NCI-H526 (cell line): ENCODE measurements around the gene ZNF792.
"Not testable (repeated sequence)": the region's sequence is repeated elsewhere in the genome, so short reads cannot be mapped to it uniquely, and the experiment has no call there.

Experiments
- DNase-seq, 2 experiments: peaks; one replicate each; lab custom pipeline; 2025; lab: John Stamatoyannopoulos, UW

Gene ZNF792

DNA sequence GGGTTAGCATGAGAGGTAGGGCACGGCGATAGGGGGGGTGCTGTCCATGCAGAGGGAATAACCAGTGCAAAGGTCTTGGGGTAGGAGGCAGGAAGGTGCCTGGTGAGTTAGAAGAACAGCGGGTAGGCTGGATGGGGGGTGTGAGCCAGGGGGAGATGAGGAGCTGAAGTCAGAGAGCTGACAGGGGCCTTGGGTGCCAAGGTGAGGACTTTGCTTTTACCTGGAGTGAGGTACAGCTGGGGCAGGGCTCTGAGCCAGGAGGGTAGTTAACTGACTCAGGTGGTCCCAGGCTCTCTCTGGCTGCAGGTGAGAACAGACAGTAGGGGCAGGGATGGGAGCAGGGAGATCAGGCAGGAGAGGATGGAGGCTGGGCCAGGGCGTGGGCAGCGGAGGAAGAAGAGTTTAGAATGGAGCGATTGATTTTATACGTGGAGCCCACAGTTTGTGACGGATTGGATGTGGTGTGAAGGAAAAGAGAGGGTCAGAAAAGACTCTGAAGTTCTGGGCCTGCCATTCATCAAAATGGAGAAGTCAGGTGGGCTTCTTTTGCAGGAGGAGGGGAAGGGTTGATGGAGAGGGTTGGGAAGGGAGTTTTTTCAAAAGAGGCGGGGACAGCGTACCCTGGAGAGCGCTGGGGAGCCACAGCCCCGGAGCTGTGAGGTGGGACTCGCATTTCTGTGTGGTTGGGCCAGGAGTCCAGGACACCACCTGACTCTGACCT is 34.9 kb upstream of the ZNF792 start:
- peak in 1 of 2 experiments; percentile 17 for DNase-seq

DNA sequence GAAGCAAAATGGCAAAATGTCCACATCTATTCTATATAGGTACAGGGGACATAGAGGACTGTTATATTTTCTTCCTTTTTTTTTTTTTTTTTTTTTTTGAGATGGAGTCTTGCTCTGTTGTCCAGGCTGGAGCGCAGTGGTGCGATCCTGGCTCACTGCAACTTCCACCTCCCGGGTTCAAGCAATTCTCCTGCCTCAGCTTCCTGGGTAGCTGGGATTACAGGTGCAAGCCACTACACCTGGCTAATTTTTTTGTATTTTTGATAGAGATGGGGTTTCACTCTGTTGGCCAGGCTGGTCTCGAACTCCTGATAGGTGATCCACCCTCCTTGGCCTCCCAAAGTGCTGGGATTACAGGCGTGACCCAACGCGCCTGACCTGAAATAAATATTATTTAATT is 34.2 kb upstream of the ZNF792 start:
- DNase-seq = not testable (repeated sequence)

DNA sequence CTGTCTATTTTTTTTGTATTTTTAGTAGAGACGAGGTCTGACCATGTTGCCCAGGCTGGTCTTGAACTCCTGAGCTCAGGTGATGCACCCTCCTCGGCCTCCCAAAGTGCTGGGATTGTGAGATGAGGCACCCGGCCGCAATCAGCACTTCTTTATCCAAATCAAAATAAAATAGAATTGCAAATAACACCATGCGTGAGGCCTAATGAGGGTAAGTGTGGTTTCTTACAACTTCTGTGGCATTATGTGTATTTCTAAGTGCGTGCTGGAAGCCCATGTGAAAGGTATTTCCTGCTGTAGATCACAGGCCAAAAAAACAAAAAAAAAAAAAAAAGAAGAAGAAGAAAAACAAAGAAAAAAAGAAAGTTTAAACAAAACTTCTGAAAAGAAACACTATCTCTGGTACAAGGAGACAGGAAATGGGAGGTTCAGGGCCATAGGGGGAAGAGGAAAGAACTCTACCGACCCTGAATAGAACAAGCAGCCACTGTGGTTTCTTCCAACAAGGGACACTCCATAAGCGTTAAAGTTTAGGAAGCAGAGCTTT is 33.1 kb upstream of the ZNF792 start:
- DNase-seq = no peak

DNA sequence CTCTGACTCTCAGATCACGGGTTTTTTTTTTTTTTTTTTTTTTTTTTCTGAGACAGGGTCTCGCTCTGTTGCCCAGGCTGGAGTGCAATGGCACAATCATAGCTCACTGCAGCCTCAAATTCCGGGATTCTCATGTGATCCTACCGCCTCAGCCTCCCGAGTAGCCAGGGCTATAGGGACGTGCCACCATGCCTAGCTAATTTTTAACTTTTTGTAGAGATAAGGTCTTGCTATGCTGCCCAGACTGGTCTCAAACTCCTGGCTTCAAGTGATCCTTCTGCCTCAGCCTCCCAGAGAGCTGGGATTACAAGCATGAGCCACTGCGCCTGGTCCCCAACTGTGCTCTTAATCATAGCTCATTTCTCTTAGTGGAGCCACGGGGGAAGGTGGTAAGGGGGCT is 31.5 kb upstream of the ZNF792 start:
- no peak for DNase-seq

DNA sequence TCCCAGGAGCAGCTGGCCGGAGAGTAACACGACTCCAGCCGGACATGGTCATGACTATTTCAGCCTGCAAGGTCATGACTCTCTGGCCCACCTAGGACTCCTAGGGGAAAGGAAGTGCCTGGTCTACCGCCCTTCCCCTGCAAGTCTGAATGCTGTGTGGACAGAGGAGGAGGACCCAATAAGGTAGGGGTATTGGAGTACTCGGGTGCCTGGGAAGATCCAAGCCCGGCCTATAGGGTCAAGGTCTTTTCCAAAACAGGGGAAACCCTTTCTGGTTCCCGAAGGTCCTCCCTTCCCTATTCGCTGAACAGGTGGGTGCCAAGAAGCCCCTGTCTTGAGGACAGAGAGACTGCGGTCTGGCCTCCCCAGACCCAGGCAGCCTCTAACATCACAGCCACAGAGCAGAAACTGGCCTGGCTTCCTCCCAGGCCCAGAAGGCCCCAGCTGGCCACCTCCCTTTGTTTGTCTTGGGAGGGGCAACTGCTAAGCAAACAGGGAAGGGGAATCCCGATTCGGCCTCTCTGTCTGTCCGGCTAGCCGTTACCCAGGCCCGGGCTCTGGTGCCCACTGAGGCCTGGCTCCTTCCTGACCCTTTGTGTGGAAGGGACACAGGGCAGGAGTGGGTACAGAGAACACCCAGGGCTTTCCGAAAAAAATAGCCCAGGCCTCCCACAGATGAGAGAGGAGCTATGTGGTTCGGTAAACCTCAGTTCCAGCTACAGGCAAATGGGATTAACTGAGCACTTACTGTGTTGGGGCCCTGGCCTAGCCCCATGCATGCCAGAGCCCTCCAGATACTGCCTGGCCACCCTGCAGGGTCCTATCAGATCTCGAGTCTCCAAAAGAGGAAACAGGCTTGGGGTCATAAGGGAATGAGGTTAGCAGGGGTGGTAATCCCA is 30.9 kb upstream of the ZNF792 start:
- DNase-seq = no peak

DNA sequence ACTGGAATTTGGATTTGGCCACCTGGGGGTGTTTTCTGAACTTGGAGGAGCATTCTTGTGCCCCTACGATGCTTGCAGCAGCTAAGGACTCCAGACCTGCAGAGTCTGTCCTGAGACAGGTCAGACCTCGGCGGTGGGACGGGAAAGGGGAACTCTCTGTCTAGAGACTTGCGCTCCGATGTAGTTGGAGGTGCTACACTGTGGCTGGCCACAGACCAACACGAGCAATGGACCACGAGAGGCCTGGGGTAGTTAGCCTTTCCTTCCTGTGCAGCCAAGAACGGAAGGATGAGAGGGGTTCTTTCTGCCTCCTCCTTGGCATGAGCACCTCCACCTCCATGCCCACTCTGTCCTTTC is 30.2 kb upstream of the ZNF792 start:
- DNase-seq = no peak

DNA sequence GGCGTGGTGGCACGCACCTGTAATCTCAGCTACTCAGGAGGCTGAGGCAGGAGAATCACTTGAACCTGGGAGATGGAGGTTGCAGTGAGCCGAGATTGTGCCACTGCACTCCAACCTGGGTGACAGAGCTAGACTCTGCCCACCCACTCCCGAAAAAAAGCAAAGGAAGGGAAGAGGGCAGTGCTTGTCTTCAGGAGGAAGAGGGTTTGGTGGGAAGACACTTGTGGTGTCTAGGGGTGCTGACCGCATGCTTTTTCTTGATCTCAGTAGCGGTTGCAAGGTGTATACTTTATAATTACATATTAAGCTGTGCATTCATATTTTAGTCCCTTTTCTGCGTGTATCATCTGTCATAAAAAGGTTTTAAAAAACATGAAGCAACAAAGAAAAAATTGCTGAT is 28.6 kb upstream of the ZNF792 start:
- not testable (repeated sequence) for DNase-seq

DNA sequence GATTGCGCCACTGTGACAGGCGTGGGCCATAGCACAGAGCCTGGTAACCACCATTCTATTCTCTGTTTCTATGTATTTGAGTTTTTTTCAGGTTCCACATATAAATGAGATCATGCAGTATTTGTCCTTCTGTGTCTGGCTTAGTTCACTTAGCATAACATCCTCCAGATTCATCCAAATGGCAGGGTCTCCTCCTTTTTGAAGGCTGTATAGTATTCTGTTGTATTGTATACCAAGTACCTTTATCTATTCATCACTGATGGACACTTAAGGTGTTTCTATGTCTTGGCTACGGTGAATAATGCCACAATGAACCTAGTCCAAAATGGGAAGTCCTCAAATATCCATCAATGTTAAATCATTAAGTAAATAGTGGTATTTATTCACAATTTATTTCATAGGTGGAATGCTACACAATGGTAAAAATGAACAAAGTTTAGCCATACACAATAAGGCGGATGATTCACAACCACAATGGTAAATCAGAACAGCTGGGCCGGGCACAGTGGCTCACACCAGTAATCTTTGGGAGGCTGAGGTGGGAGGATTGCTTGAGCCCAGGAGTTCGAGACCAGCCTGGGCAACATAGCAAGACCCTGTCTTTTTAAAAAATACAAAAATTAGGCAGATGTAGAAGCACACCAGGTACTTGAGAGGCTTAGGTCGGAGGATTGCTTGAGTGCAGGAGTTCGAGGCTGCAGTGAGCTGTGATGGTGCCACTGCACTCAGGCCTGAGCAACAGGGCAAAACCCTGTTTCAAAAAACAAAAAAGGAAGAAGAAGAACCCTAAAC is 27.7 kb upstream of the ZNF792 start:
- no peak for DNase-seq

DNA sequence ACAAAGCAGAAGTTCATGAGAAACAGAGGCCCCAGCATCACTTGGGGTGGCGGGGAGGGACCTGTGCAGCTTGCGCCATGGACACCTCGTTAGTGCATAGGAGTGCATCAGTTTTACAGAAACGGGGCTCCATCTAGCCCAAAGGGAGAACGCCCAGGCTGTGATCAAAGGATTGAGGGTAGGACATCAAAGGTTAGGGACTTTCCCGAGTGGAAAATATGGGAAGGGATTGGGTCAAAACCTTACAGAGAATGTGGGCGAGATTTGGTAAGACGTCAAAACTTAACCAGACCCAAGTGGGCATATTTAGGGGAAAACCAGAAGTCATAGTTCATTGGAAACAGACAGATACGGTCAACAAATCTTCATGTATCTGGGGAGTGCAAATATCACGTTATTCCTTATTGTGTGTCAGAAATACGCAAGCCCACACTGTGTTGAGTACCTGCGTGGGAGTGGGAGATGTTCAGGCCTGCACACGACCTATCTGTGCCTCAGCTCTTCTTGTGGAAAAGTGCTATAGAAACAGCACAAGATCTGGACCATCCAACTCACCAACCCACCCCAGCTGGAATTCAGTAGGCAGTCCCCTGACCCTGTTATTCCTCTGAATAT is 26.7 kb upstream of the ZNF792 start:
- no peak for DNase-seq

DNA sequence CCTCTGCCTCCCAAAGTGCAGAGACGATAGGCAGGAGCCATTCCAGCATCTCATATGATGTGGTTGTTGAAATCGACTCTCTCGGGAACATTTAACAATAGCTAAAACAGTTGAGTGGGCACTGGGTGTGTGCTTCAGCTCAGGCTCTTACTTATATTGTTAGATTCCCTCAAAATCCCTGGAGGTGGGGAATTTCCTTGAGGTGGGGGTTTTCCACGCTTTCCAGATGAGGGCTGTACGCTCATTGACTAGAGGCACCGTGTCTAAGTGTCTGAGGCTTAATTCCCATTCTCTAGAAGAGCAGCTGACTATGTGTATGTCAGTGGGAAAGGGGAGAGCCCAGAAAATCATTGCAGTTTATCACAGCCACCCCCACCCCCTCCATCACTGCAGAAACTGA is 25.3 kb upstream of the ZNF792 start:
- no peak for DNase-seq

DNA sequence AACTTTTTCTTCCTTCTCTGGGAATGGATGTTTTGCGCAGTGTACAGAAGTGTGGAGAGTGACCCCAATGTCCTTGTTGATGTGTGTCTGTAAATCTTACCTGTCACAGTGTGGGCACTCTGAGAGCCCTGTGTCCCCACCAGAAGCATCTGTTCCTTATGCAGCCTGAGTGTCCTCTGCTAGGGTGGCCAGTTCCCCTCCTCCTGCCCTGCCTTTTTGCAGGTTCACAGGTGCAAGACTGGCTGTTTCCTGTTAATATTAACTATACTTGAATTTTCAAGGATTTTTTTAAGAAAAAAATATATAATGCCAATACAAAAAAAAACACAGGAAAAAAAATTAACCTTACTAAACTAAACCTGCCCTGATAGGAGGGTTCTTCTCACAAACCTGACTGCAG is 24.1 kb upstream of the ZNF792 start:
- no peak for DNase-seq

DNA sequence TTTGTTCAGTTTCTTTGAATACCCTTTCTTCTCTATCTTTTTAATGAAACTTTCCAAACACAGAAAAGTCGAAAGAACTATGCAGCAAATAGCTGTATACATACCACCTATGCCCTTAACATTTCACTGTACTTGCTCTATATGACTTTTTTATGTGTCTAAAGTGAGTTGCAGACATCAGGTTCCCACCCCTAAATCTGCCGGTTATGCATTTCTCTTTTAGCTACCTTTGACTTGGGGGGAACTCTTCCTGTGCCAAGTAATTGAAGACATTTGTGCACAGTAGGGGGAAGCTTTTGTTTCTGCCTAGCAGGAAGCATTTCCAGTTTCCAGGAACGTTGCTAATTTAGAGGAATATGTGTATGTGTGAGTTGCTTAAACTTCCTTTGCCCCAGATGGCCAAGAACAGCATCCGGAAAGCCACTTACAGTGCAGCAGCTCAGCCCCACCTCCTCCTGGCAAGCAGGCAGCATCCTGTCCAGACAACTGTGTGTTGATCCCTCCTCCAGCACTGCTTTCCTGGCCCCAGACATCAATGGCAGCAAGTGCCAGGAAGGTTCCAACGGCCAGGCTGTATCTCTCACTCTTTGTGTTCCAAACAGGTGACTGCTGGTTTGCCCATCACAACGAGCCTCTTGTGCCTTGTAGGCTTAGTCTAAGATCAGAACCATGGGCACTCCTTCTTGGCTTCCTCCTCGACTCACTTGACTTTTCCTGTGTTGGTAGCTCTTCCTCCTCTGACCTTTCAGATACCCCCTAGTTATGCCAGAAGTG is 21.4 kb upstream of the ZNF792 start:
- no peak for DNase-seq

DNA sequence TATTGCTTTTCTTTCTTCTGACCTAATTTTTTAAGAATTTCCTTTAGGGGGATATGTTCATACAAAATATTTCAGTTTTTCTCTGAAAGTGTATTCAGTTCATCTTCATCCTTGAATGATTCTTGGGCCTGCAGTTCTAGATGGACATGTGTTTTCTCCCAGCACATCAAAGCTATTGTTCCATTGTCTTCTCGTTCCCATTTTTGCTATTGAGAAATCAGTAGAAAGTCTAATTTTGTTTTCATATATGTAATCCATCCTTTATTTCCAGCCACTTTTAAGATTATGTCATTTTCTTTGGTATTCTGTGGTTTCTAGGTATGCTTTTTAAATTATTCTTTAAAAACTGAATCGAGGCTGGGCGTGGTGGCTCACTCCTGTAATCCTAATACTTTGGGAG is 20.3 kb upstream of the ZNF792 start:
- DNase-seq = no peak

DNA sequence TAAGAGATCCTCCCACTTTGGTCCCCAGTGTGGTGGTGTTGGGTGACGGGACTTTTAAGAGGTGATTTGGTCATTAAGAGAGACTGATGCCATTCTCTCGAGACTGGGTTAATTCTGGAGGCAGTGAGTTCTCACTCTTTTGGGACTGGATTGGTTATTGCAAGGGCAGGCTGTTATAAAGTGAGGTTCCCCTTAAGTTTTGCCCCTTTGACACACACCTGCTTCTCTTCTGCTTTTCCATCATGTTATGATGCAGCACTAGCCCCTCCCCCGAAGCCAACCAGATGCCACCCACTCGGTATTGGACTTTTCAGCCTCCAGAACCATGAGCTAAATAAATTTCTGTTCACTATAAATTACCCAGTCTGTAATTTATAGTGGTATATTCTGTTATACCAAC is 19.8 kb upstream of the ZNF792 start:
- DNase-seq = no peak

DNA sequence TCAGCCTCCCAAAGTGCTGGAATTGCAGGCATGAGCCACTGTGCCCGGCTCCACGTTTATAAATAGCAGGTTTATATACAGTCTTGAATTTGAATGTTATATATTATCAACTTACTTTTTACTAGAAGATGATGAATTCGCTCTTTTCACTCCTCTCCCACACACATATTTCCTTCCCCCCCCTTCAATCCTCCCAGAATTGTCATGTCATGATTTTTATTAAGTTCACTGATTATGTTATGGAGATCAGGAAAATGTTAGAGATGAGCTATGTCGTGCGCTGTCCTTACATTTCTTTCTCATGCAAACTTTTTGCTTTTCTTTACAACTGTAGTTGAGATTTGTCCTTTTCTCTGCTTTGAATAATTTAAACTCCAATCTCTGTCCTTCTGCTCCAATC is 18.2 kb upstream of the ZNF792 start:
- no peak for DNase-seq

DNA sequence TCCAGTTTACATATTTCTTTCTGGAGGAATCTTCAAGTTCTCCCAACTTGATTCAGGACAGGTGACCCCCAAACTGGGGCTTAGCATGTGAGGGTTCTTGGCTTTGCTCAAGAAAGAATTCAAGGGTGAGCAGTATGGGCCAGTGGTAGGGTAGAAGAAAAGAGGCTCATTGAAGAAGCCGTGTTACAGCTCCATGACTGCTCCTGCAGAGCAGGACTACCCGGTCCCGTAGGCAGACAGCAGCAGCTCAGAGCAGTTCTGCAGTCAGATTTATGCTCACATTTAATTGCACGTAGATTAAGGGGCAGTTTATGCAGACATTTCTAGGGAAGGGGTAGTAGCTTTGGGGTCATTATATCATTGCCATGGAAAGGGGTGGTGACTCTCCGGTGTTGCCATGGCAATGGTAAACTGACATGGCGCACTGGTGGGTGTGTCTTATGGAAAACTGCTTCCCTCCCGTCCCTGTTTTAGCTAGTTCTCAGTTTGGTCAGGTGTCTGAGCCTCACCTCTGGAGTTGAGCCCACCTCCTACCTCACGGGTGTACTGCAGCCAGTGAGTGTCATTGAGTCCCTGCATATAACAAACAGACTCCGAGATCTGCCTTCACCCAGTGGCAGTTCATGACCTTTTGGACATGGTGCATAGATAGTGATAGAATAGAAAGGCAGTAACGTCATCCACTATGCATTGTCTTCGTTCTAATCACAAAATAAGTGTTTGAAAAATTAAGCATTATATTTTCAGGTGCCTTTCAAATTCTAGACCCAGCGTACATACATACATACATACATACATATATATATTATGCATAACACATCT is 16.0 kb upstream of the ZNF792 start:
- DNase-seq = peak in 1 of 2 experiments; percentile 27

DNA sequence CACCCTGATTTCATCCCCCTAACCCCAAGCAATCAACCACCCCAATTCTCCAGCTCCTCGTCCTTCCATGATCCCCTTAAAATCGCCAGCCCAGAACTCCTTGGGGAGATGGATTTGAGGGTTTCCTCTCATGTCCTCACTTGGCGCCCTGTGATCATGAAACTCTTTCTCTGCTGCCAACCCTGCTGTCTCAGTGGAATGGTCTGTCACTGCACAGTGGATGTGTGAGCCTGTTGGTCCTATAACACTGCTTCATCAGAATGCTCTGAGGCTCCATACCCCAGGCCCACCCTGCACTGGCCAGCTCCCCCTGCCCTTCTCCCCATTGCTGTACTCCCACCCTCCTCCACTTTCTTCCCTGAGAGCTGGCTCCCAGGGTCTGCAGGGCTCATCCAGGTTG is 12.6 kb upstream of the ZNF792 start:
- DNase-seq = no peak

DNA sequence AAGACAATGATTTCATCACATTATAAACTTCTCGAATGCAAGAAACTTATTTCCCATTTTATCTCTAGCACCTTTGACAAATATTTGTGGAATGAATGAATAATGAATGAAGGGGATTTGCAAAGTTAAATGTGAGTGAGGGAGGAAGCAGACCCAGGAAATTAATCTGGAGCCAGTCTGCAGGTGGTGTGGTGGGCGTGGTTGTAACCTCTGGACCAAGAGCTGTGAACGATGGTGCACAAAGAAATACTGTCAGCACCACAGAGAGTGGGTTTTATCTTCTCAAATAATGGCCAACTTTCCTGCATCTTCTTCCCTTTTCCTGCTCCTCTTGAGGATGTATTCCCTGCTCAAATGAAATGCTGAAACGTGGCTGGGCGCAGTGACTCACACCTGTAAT is 11.0 kb upstream of the ZNF792 start:
- peak in 1 of 2 experiments; percentile 28 for DNase-seq

DNA sequence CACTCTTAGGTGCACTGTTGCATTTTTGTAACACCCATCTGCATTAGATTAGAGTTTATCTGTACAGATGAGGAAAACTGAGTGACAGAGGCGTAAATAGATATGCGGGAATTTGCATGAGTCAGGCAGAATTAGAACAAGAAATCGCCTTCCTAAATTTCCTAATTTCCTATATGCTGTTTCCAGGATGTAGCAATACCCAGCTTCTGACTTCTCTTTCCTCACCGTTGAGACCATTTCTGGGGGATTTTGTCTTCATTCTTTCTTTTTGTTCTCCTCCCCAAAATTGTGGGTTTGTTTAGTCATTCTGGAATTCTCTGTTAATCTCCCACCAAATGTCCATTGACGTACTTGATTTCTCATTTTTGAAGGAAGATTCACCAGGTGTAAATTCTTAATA is 10.6 kb upstream of the ZNF792 start:
- DNase-seq = no peak

DNA sequence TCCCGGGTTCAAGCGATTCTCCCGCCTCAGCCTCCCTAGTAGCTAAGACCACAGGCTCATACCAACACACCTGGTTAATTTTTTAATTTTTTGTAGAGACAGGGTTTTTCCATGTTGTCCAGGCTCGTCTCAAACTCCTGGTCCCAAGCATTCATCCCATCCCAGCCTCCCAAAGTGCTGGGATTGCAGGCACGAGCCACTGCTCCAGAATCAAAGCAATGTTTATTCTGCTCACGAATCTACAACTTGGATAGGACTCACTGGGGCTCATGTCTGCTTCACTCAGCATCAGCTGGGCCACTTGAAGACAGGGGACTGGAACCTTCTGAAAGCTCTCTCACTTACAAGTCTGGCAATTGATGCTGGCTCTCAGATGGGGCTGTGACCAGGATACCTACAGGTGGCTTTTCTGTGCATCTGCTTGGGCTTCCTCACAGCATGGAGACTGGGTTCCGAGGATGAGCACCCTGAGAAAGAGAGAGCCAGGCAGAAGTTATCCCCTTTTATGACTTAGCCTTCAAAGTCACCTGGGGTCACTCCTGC is 8.2 kb upstream of the ZNF792 start:
- DNase-seq = no peak
